K562 (cell line): ENCODE measurements around the gene LOXL3. TPM values are rescaled to one million over a fixed set of nuclear protein-coding genes. Genes with fewer than 3 reads are reported as not detected.
A peak's percentile ranks its signal among the peaks of the same experiment; 100 is the strongest.

Experiments used
- EWSR1 ChIP-seq: fragments of 450-650 bp; IDR thresholded peaks from 2 replicates; pipeline ENCODE4 v1.6.1; 2018; ENCODE audit warnings: borderline replicate concordance, mild to moderate bottlenecking, low read depth, moderate library complexity; ENCODE audit not compliant: partially characterized antibody
- HDAC8 ChIP-seq: fragments of 450-650 bp; IDR thresholded peaks from 2 replicates; pipeline ENCODE4 v1.6.1; 2016; ENCODE audit warnings: mild to moderate bottlenecking, missing genetic modification characterization, moderate library complexity, missing compliant biosample characterization
- HNRNPL ChIP-seq: fragments of 200-400 bp; formaldehyde crosslinking; IDR thresholded peaks from 2 replicates; pipeline ENCODE4 v1.6.1; 2017; ENCODE audit warnings: low read depth, mild to moderate bottlenecking, low read length
- HSF4 ChIP-seq: fragments of 250-450 bp; sonication (Bioruptor Pico); IDR thresholded peaks from 2 replicates; pipeline ENCODE4 v2.1.2; 2022; ENCODE audit warnings: mild to moderate bottlenecking, moderate library complexity, borderline replicate concordance
- MAFK ChIP-seq: IDR thresholded peaks from 2 replicates; pipeline ENCODE4 v1.6.1; 2011; ENCODE audit warnings: low read length, improper control_type of control experiment
- MEF2D ChIP-seq: conservative IDR thresholded peaks from 2 replicates; pipeline ENCODE4 v1.6.1; 2016; ENCODE audit warnings: low read depth, missing genetic modification characterization, missing compliant biosample characterization
- NFIX ChIP-seq: fragments of 250-450 bp; sonication (Bioruptor Pico); IDR thresholded peaks from 2 replicates; pipeline ENCODE4 v1.4.0; 2020; ENCODE audit warnings: low read depth, mild to moderate bottlenecking, moderate library complexity
- RFX7 ChIP-seq: fragments of 250-450 bp; sonication (Bioruptor Pico); IDR thresholded peaks from 2 replicates; pipeline ENCODE4 v1.5.1; 2021; ENCODE audit warnings: mild to moderate bottlenecking
- SMAD2 ChIP-seq: fragments of 150-350 bp; IDR thresholded peaks from 2 replicates; pipeline ENCODE4 v1.6.1; 2014; ENCODE audit warnings: low read depth, mild to moderate bottlenecking, low read length
- USF2 ChIP-seq: sonication (generic); formaldehyde crosslinking; IDR thresholded peaks from 2 replicates; pipeline ENCODE4 v1.5.0; 2020; ENCODE audit warnings: missing genetic modification reagents
- ZBTB11 ChIP-seq, 3 experiments: fragments of 200-800 bp in 1 of 3; fragments of 250-450 bp in 1 of 3; fragments of 450-650 bp in 1 of 3; sonication (Bioruptor Pico) in 1 of 3; sonication (Bioruptor generic) in 1 of 3; formaldehyde crosslinking in 1 of 3; IDR thresholded peaks; 2 replicates each; pipeline versions ENCODE4 v1.6.1 to v1.8.0; 2016 to 2022; ENCODE audit warnings: mild to moderate bottlenecking in 2 of 3, missing genetic modification characterization in 2 of 3, missing compliant biosample characterization in 1 of 3, moderate library complexity in 1 of 3
- ZBTB8A ChIP-seq: fragments of 450-650 bp; IDR thresholded peaks from 2 replicates; pipeline ENCODE4 v1.6.1; 2018; ENCODE audit warnings: mild to moderate bottlenecking, moderate library complexity; ENCODE audit not compliant: partially characterized antibody
- ZNF512 ChIP-seq: IDR thresholded peaks from 2 replicates; pipeline ENCODE4 v1.6.1; 2016; ENCODE audit warnings: missing genetic modification characterization, missing compliant biosample characterization
- ZNF551 ChIP-seq: fragments of 250-450 bp; sonication (Bioruptor Pico); IDR thresholded peaks from 2 replicates; pipeline ENCODE4 v1.5.0; 2021; ENCODE audit warnings: mild to moderate bottlenecking, moderate library complexity
- polyA plus RNA-seq, 8 experiments: library from polyadenylated mRNA; depleted of rRNA in 4 of 8; stranded (reverse) in 5 of 8; unstranded in 3 of 8; fragments of >200 nt; fragmentation: Nextera tagmentation in 2 of 8; fragmentation: Illumina TruSeq in 1 of 8; extraction: Ambion mirVana in 2 of 8; extraction: Trizol in 1 of 8; gene quantifications; 2 replicates each; pipeline versions ENCODE4 v1.2.1 to v1.2.3, GENCODE V29; 2011 to 2014; ENCODE audit warnings: inconsistent platforms in 1 of 8, missing spikeins in 1 of 8
- total RNA-seq, 7 experiments: library from RNA; depleted of rRNA in 6 of 7; stranded (reverse); fragments of >200 nt in 6 of 7; fragmentation: Illumina TruSeq in 2 of 7; extraction: Trizol in 2 of 7; gene quantifications; 2 replicates each; pipeline versions ENCODE4 v1.2.1 to v1.2.3, GENCODE V29; 2011 to 2021; ENCODE audit warnings: low replicate concordance in 1 of 7
- TF ChIP-seq, protein P1 (sequence below), 2 experiments: IDR thresholded peaks in 1 of 2; conservative IDR thresholded peaks in 1 of 2; 2 replicates each; pipeline ENCODE4 v1.6.1; 2016; ENCODE audit warnings: low read depth in 2 of 2, mild to moderate bottlenecking in 1 of 2, missing compliant biosample characterization in 1 of 2, missing genetic modification characterization in 1 of 2, moderate library complexity in 1 of 2
- TF ChIP-seq, protein P2 (sequence below): sonication (generic); formaldehyde crosslinking; IDR thresholded peaks from 2 replicates; pipeline ENCODE4 v1.8.0; 2022; ENCODE audit warnings: mild to moderate bottlenecking, missing genetic modification reagents, borderline replicate concordance

Gene LOXL3
- total and polyA plus RNA-seq, 9 of the 15 experiments (the other 6 are each of a cell fraction or from before 2014, with no cell fraction given), result 0.22 to 0.99 (median 0.31) TPM

DNA sequence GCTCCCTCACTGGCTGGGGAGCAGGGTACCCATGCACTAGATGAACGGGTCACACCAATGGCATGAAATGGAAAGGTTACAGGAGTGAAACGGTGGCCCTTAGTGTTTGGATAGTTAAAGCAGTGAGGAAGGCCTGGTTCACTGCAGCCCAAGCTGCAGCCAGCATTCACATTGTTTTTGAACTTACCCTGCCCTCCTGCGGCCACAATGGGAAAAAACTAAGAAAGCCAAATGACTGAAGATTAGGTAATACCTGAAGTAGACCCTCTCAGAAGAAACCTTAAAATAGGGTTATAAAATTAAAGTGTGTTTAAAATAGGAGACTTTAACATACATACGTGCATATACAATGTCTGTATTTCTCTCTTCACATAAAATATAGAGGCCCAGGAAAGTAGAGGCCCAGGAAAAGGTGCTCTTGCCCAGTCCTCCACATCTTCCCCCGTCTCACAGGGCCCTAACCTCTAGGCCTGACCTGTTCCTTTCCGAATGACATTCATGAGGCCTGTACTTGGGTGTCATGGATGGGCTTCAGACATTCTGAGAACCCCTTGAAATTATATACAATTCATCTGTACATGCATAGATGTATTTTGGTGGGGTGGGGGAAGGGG, 34.0 kb upstream of the LOXL3 start (continued):
- no peak for TF ChIP-seq ZBTB11 (CRISPR knock-in tag; IDR thresholded peaks at IDR 0.05)
- TF ChIP-seq USF2 (CRISPR knock-in tag), result no peak
- TF ChIP-seq EWSR1, result no peak
- no peak for TF ChIP-seq ZNF551
- TF ChIP-seq HSF4 (CRISPR knock-in tag), result no peak
- no peak for TF ChIP-seq MEF2D (tag)
- TF ChIP-seq NFIX (CRISPR knock-in tag), result no peak
- no peak for TF ChIP-seq ZNF512 (tag)
- TF ChIP-seq, protein P1, sequence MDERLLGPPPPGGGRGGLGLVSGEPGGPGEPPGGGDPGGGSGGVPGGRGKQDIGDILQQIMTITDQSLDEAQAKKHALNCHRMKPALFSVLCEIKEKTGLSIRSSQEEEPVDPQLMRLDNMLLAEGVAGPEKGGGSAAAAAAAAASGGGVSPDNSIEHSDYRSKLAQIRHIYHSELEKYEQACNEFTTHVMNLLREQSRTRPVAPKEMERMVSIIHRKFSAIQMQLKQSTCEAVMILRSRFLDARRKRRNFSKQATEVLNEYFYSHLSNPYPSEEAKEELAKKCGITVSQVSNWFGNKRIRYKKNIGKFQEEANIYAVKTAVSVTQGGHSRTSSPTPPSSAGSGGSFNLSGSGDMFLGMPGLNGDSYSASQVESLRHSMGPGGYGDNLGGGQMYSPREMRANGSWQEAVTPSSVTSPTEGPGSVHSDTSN (CRISPR knock-in tag; IDR thresholded peaks at IDR 0.05; ENCODE audit: low read depth), result no peak
- TF ChIP-seq, protein P1 (tag; conservative IDR thresholded peaks at IDR 0.05; ENCODE audit: low read depth), result no peak
- no peak for TF ChIP-seq RFX7
- TF ChIP-seq SMAD2, result no peak
- no peak for TF ChIP-seq HNRNPL
- TF ChIP-seq MAFK, result 0 out of 2 replicates have a peak, but pooled peaks have one; percentile 10
- no peak for TF ChIP-seq ZBTB8A
- TF ChIP-seq HDAC8 (tag), result no peak
- TF ChIP-seq, protein P2, sequence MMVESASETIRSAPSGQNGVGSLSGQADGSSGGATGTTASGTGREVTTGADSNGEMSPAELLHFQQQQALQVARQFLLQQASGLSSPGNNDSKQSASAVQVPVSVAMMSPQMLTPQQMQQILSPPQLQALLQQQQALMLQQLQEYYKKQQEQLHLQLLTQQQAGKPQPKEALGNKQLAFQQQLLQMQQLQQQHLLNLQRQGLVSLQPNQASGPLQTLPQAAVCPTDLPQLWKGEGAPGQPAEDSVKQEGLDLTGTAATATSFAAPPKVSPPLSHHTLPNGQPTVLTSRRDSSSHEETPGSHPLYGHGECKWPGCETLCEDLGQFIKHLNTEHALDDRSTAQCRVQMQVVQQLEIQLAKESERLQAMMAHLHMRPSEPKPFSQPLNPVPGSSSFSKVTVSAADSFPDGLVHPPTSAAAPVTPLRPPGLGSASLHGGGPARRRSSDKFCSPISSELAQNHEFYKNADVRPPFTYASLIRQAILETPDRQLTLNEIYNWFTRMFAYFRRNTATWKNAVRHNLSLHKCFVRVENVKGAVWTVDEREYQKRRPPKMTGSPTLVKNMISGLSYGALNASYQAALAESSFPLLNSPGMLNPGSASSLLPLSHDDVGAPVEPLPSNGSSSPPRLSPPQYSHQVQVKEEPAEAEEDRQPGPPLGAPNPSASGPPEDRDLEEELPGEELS (CRISPR knock-in tag), result no peak
